ENCODE results near the gene LOXHD1.

LOXHD1 gene

DNA sequence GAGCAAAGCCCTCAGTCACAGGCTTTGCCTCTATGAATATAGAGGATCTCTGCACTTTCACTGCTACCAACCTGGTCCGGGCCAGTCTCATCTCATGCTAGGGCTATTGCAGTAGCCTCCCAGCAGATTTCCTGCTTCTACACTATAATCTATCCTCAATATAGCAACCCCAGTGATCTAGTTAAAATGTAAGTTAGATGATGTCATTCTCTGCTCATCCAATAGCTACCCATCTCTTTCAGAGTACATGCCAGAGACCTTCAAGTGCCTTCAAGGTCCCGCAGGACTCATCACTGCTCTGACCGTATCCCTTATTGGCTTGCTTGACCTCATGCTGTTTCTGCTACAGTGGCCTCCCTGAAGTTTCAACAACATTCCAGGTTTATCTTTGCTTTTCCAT lies 186.3 kb downstream of the LOXHD1 start:
- H3K4me3 ChIP-seq (ENCODE audit: low read depth, low read length): no peak overlapping the region
- H3K36me3 ChIP-seq (ENCODE audit: control insufficient read depth in 2 of 2, insufficient read depth in 1 of 2, low read length in 2 of 2): no peaks in the 10 kb centered on the region
- TF ChIP-seq GLIS1 (tag by site-specific recombination; IDR thresholded peaks at IDR 0.05) (peak; percentile 42; the same call in 1 of the 2 replicates), ZBTB21 (tag by site-specific recombination; IDR thresholded peaks at IDR 0.05) (no peak), ZIC2 (tag by site-specific recombination; IDR thresholded peaks at IDR 0.05) (peak; percentile 27; the same call in 1 of the 2 replicates), ZBTB7A (tag by site-specific recombination; IDR thresholded peaks at IDR 0.05; ENCODE audit: low read depth) (no peak), GLI4 (tag by site-specific recombination; IDR thresholded peaks at IDR 0.05) (no peak), ATF2 (tag by site-specific recombination; IDR thresholded peaks at IDR 0.05; ENCODE audit: low read depth) (peak; percentile 70)
- CTCF ChIA-PET: interaction anchor here (0.6 kb wide), 1 partner anchor 10 kb away, joined by 6 read pairs; no protein-coding TSS in a partner anchor
- POLR2A ChIA-PET: no interaction called here
- H3K9me3 ChIP-seq (ENCODE audit: control insufficient read depth, insufficient read depth, low read depth, low read length): no peaks in the 10 kb centered on the region
- no peak overlapping the region for H3K27ac ChIP-seq (ENCODE audit: extremely low read depth, low read depth, low read length)
- peaks cover 5% of the 10 kb centered on the region; the same call in 1 of the 2 replicates for H3K4me1 ChIP-seq (ENCODE audit: control insufficient read depth, insufficient read depth, low read length)

GRCh38 chr18:46469186-46469915 lies 187.7 kb downstream of the LOXHD1 start:
- peak; percentile 38; the same call in 1 of the 2 replicates for TF ChIP-seq FEZF1 (tag by site-specific recombination; IDR thresholded peaks at IDR 0.05)
- peak; percentile 33; the same call in 1 of the 2 replicates for TF ChIP-seq ZBTB17 (tag by site-specific recombination; IDR thresholded peaks at IDR 0.05)
- 0 out of 2 replicates have a peak, but pooled peaks have one; percentile 18 for TF ChIP-seq ZNF660 (tag by site-specific recombination; IDR thresholded peaks at IDR 0.05)
- peak; percentile 73 for TF ChIP-seq ZBTB6 (tag by site-specific recombination; IDR thresholded peaks at IDR 0.05)
- peak; percentile 64 for TF ChIP-seq ZIC2 (tag by site-specific recombination; IDR thresholded peaks at IDR 0.05)
- no peak for TF ChIP-seq ZNF404 (tag by site-specific recombination; IDR thresholded peaks at IDR 0.05)
- TF ChIP-seq ZNF341 (tag by site-specific recombination; IDR thresholded peaks at IDR 0.05; ENCODE audit: low read depth): peak; percentile 81
- TF ChIP-seq GLIS1 (tag by site-specific recombination; IDR thresholded peaks at IDR 0.05): peak; percentile 39
- TF ChIP-seq ZSCAN23 (tag by site-specific recombination; IDR thresholded peaks at IDR 0.05): no peak
- TF ChIP-seq, protein P1, sequence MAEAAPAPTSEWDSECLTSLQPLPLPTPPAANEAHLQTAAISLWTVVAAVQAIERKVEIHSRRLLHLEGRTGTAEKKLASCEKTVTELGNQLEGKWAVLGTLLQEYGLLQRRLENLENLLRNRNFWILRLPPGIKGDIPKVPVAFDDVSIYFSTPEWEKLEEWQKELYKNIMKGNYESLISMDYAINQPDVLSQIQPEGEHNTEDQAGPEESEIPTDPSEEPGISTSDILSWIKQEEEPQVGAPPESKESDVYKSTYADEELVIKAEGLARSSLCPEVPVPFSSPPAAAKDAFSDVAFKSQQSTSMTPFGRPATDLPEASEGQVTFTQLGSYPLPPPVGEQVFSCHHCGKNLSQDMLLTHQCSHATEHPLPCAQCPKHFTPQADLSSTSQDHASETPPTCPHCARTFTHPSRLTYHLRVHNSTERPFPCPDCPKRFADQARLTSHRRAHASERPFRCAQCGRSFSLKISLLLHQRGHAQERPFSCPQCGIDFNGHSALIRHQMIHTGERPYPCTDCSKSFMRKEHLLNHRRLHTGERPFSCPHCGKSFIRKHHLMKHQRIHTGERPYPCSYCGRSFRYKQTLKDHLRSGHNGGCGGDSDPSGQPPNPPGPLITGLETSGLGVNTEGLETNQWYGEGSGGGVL (tag by site-specific recombination; IDR thresholded peaks at IDR 0.05): no peak
- 0 out of 2 replicates have a peak, but pooled peaks have one; percentile 31 for TF ChIP-seq ZNF449 (tag by site-specific recombination; IDR thresholded peaks at IDR 0.05)
- CTCF ChIA-PET: interaction anchor here (1.4 to 2.0 kb wide), 3 partner anchors 12 to 296 kb away, joined by 3 to 16 read pairs (median 4); a partner anchor contains a TSS
- POLR2A ChIA-PET: no interaction called here
- H3K27ac ChIP-seq (ENCODE audit: extremely low read depth, low read depth, low read length): no peak overlapping the region
- H3K4me3 ChIP-seq (ENCODE audit: low read depth, low read length): no peak overlapping the region
- no peaks in the 10 kb centered on the region for H3K9me3 ChIP-seq (ENCODE audit: control insufficient read depth, insufficient read depth, low read depth, low read length)
- peaks cover 5% of the 10 kb centered on the region; the same call in 1 of the 2 replicates for H3K4me1 ChIP-seq (ENCODE audit: control insufficient read depth, insufficient read depth, low read length)
- no peaks in the 10 kb centered on the region for H3K36me3 ChIP-seq (ENCODE audit: control insufficient read depth in 2 of 2, insufficient read depth in 1 of 2, low read length in 2 of 2)

Data from HEK293 (cell line).